Inferior parietal cortex (tissue), 1 donor: Measurements from ENCODE around the gene MYL4.
"Not testable (repeated sequence)": the region's sequence is repeated elsewhere in the genome, so short reads cannot be mapped to it uniquely, and the experiment has no call there.

ENCODE experiments used
- DNase-seq: peaks from one replicate; pipeline ENCODE4 v3.0.0-alpha.2; 2016; ENCODE audit errors: extremely low spot score

Gene MYL4

GRCh38 chr17:47208744-47209488 lies at the start of gene MYL4:
MYL4 (plus strand) TSS chr17:47209348; CDS start chr17:47209423, 75 bp downstream.
- DNase-seq = no peak

DNA sequence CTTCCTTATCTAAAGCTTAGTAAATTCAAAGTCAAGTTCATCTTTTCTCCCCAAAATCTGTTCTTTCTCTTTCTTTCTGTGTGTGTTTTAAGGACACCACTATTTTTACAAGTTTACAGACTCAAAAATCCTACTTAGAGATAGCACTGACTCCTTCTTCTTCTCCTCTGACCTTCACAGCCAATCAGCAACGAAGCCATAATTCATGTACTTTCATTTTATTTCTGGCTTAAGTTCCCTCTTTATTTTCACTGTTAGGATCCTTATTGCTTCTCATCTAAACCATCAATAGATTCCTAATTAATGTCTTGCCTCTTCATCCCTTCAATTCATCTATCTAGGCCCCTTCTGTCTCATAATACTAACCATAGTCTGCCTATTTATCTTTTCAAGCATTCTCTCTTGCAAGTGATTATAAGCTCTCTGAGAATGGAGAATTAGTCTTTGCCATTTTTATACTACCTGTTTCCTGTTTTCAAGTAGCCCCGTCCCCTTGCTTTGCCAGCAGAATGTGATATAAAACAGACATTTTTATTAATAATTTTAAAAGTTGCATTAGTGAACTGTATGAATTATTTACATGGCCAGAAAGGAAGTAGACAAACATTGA lies 47.0 kb upstream of the MYL4 start:
- DNase-seq = no peak

DNA sequence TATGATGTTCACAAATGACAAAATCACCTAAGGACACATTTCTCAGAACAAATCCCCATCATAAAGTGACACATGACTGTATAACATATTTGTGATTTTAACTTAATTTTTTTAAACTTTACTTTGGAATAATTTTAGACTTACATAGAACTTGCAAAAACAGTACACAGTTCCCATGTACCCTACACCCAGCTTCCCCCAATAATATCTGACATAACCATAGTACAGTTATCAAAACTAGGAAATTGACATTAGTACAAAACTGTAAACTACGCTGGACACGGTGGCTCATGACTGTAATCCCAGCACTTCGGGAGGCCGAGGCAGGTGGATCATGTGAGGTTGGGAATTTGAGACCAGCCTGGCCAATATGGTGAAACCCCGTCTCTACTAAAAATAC lies 44.9 kb upstream of the MYL4 start:
- DNase-seq = no peak

- DNase-seq = no peak
These were observed 44.0 kb upstream of the MYL4 start for GRCh38 chr17:47165137-47165536.

GRCh38 chr17:47166854-47167253 lies 42.3 kb upstream of the MYL4 start:
- DNase-seq = not testable (repeated sequence)

DNA sequence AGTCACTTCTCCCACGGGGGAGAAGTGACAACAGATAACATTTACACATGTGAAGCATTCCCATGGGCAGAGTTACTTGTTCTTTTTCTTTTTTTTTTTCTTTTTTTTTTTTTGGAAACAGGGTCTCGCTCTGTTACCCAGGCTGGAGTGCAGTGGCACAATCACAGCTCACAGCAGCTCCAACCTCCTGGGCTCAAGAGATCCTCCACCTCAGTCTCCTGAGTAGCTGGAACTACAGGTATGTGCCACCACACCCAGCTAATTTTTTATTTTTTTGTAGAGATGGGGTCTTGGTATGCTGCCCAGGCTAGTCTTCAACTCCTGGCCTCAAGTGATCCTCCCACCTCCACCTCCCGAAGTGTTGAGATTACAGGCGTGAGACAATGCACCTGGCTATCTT lies 40.3 kb upstream of the MYL4 start:
- DNase-seq = not testable (repeated sequence)

DNA sequence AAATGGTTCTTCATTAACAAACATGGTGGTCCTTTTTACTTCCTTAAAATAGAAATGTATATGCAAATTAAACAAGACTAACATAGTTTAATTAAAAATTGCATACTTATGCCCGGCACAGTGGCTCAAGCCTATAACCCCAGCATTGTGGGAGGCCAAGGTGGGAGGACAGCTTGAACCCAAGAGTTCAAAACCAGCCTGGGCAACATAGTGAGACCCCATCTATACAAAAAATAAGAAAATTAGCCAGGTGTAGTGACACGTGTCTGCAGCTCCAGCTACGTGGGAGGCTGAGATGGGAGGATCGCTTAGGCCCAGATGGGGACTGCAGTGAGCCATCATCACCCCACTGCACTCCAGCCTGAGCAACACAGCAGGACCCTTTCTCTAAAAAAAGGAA lies 38.4 kb upstream of the MYL4 start:
- no peak for DNase-seq

DNA sequence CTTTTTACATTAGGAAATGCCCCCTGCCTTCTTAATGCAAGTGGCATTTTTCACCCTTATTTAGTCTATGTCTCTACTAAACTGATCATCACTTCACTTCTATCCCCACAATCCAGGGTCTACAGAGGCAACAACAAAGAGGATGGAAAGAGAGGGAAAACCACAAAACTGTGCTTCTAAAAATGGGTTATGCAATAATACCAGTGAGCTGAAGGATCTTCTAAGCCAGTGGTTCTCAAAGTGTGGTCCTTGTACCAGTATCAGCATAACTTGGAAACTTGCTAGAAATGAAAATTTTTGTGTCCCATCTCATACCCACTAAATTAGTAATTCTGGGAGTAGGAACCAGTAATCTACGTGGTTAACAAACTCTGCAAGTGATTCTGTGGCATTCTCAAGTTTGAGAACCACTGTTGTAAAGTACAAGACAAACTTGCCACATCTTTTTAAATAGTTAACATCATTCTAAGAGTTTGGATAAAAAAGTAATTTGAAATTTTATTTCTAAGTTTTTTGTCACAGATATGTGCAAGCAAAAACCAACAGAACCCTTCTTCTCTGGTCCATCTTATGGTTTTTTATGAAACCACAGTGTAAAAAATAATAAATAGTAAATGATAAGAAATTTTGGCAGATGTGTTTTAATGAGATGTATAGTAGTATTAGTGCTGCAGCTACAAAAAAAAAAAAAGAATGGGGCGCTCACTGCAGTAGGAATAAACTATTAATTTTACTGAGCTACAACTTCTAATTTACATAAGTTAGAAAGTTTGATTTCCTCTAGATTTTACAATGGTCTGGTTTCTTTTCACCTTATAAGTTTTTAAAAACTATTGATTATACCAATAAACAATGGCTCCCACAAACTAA lies 36.2 kb upstream of the MYL4 start:
- DNase-seq = no peak

DNA sequence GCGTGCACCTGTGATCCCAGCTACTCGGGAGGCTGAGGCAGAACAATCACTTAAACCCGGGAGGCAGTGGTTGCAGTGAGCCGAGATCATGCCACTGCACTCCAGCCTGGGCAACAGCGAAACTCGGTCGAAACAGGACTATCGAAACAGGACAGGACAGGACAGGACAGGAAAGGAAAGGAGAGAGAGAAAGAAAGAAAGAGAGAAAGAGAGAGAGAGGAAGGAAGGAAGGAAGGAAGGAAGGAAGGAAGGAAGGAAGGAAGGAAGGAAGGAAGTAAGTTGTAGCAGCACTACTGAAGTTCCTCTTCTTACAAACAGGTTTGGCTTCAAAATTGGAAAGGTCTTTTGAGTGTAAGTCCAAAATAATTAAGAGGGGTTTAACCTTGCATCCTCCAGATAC lies 34.3 kb upstream of the MYL4 start:
- not testable (repeated sequence) for DNase-seq

GRCh38 chr17:47176389-47176826 lies 32.7 kb upstream of the MYL4 start:
- no peak for DNase-seq

DNA sequence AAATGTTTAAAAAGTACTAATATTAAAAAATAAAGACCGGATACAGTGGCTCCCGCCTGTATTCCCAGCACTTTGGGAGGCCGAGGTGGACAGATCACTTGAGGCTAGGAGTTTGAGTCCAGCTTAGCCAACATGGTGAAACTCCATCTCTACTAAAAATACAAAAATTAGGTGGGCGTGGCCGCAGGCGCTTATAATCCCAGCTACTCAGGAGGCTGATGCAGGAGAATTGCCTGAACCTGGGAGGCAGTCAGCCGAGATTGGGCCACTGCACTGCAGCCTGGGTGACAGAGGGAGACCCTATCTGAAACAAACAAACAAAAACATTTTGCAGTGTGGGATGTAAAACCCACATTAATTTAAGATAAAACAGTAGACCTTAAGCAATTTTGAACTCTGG lies 31.9 kb upstream of the MYL4 start:
- no peak for DNase-seq

DNA sequence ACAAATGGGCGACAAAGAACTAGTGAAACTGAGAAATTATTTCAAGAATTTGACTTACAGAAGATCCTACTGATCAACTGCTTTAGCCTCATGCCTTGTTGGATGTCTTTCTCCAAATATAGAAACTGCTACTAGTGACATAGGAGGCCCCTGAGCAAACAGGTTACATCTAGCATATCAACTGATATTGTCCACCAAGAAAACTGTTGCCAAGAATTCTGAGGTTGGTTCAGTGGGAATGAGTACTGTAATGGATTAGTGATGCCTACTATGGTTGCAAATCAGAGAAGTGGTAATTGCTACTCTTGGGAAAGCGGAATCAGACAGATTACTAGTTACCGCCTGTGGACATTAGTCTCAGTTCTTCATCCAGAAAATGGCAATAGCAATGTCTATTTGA lies 30.0 kb upstream of the MYL4 start:
- DNase-seq = no peak

DNA sequence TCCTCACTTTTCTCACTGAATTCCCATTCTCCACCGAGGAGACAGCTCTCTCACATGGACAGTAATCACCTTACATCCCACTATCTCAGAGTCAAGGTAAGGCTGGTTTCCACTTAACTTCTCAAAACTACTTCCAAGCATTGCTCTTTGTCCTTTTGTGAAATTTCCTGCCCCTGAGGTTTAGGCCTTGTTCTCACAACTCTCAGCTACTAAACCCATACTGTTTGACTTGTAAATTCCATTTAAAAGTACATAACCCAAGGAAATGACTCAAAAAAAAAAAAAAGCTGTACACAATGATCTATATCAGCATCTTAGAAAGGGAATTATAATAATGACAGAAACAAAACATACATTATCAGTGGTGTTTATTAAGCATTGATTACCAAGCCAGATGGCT lies 28.8 kb upstream of the MYL4 start:
- no peak for DNase-seq

DNA sequence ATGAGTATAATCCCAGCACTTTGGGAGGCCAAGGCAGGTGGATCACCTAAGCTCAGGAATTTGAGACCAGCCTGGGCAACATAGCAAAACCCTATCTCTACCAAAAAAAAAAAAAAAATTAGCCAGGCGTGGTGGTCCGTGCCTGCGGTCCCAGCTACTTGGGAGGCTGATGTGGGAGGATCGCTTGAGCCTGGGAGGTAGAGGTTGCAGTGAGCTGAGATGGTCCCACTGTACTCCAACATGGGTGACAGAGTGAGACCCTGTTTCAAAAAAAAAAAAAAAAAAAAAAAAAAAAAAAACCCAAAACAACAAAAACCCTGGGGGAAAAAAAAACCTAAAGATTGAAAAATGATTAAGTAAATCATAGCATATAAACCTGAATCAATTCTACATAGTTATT lies 28.2 kb upstream of the MYL4 start:
- DNase-seq = not testable (repeated sequence)

DNA sequence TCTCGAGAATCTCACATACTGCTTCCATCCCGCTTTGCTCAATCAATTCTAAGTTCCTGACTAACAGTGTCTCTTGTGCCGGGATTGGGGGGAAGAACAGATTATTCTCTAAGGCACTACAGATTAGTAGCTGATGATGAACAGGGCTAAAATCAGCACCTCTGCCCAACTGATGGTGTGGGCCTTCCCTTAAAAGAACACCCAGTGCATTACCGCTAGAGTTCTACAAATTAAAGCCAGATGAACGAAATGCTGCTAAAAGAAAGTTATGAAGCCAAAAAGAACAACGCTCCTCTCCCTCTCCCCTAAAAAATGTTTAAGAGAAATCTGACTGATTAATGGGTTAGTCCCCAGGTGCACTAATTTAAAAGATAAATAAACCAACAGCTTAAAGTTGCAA lies 24.5 kb upstream of the MYL4 start:
- DNase-seq = no peak

DNA sequence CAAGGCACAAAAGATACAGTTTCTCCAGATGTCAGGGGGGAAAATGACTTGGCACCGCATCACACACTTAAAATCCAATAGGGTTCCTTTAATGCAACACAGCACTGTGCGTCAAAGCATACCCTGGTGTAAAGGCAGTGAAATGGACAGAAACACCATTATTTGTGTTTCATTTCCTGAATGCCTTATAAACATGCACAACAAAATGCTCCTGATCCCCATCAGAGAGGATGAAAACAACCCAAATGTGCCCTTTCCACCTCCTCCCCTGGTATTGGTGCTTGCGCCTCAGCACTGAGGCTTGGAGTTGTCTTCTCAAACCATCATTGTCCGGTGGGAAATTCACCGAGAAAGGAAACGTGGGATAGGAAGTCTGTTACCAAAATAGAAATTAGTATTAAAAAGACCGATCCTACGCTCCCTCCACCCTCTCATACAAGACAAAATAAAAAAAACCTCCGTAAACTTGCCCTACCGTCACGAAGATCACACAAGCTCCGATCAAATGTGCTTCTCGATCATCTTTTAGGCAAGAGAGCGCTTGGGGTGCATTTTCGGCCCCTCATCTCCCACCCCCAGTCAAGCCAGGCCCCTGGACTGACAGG lies 20.8 kb upstream of the MYL4 start:
- peak; percentile 24 for DNase-seq

DNA sequence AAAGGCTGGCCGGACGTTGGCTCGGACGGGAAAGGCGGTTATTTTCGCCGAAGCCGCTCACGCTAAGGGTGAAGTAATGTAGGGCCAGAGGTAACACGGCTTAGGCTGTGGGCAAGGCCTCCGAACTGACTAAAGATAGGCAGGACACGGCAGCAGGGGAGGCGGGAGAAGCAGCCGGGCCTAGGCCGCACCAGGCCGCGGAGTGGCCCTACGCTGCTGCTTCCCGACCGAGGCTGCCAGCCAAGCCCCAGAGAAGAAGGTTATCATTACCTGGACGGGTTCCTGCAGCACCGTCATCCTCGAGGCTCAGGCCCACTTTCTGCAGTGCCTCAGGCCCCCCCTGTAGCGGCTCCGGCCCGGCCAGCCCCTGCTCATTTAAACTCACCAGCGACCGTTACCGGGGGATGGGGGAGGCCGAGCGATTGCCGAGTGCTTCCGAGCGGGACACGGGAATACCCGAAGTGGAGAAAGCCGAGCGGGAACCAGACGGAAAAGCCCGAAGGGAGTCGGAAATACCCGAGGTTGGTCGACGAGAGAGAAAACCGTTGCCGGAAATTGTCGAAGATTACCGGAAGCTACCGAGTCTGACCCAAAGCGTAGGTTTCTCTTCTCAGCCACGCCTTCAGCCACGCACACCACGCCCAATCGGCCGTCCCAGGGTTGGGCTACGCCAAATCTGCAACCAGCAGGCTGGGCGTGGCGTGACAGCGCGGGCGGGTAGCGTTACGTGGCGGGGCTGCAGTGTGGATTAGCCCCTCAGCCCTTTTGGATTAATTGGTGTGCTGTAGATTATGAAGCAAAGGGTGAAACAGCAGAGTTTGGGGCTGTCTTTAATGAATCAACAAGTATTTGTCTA lies 20.0 kb upstream of the MYL4 start, which contains the start of gene CDC27:
TSS of gene CDC27 (minus strand) at position 420 of the 856 bp plus-strand sequence. CDS start at position 297, 123 bp downstream.
- DNase-seq = peak; percentile 100

GRCh38 chr17:47189732-47190237 lies 19.4 kb upstream of the MYL4 start:
- no peak for DNase-seq

- DNase-seq = no peak
These were observed 18.9 kb upstream of the MYL4 start for GRCh38 chr17:47190243-47190642.

GRCh38 chr17:47190770-47191169 lies 18.4 kb upstream of the MYL4 start:
- no peak for DNase-seq

DNA sequence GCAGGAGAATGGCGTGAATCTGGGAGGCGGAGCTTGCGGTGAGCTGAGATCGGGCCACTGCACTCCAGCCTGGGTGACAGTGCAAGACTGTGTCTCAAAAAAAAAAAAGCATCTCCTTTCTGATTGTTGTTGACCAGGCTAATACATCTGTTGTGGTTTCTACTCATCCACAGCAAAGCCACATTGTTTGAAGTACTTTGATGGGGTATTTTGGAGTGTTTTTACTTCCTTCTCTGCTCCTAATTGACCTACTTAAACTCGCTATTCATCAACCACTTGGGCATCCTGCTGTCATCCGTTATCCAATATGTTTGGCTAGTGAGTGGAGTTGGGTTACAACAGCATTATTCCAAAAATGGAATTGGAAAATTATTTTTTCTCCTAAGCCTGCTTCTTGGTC lies 16.6 kb upstream of the MYL4 start:
- no peak for DNase-seq
